Suppressor macrophage treated with lipopolysaccharide for 1 hour (primary cell): ENCODE data around the gene DNAH1.

Source experiments
- DNase-seq, 3 donors: peaks; one replicate each; pipeline ENCODE4 v3.0.0-alpha.2; 2020 to 2022

Gene DNAH1

DNA sequence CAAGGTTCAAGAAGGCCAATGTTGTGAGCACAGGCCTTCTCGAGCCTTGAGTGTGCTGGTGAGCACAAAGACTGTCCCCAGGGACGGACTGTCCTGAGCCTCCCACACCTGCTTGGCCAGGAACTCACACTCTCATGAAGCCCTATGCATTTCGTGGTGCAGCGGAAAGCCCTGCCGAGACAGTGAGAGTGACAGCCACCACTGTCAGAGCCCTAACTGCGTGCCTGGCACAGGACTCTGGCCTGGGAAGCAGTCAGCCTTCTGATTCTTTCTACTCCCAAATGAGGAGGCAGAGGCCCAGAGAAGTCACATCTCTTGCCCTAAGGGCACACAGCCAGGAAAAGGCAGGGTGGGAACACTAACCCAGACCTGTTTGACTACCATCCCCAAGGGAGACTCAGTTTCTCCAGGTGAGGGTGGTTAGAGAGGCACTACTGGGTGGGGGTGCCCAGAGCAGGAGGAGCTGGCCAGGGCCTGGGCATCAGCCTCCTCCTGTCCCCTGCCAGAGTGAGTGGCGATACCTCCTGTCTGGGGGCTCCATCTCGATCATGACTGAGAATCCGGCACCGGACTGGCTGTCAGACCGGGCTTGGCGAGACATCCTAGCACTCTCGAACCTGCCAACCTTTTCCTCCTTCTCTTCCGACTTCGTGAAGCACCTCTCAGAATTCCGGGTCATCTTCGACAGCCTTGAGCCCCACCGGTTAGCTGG lies 78.0 kb downstream of the DNAH1 start:
- DNase-seq = no peak

GRCh38 chr3:52394751-52395502 lies 78.8 kb downstream of the DNAH1 start:
- DNase-seq = no peak

- no peak for DNase-seq
Observed at GRCh38 chr3:52395503-52395865, 79.4 kb downstream of the DNAH1 start.

GRCh38 chr3:52396011-52396906 lies 80.1 kb downstream of the DNAH1 start:
- DNase-seq = no peak

DNA sequence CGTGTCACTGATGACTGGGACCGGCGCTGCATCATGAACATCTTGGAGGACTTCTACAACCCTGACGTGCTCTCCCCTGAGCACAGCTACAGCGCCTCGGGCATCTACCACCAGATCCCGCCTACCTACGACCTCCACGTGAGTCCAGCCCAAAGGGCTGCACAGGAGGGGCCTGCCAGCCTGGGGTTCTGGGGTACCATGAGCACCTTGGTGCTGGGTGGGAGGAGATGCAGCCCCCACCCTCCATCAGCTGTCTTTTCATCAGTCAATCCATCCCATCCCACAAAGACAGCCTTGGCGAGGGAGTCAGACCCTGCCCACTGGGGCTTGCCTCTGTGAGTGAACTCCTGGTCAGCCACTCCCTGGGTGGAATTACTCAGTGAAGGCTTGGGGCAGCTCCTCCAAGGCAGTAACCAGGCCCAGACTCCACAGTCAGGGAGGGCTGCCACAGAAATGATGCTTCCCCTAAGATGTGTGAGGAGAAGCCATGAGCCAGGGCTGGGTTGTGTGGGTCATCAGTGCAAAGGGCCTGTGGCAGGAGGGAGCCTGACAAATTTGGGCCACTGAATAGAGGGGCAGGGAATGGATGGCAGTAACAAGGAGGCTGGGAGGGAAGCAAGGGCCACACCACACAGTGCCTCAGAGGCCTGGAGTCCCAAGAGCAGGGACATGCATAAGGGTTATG lies 80.9 kb downstream of the DNAH1 start:
- DNase-seq = no peak

GRCh38 chr3:52397676-52398399 lies 81.7 kb downstream of the DNAH1 start:
- no peak for DNase-seq

GRCh38 chr3:52398670-52399081 lies 82.6 kb downstream of the DNAH1 start:
- DNase-seq = no peak

- DNase-seq = no peak
Observed at GRCh38 chr3:52399131-52399530, 83.0 kb downstream of the DNAH1 start.

DNA sequence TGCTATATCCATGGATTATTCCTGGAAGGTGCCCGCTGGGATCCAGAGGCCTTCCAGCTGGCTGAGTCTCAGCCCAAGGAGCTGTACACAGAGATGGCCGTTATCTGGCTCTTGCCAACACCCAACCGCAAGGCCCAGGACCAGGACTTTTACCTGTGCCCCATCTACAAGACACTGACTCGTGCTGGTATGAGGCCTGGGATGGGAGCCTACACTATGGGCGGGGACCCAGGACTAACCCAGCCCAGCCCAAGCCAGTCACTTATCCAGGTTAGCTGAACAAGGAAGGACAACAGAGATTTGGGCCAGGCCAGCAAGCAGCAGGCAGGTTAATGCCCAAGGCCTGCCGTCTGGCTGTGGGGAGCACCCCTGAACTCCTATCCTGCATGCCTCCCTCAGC lies 83.5 kb downstream of the DNAH1 start:
- DNase-seq = no peak

DNA sequence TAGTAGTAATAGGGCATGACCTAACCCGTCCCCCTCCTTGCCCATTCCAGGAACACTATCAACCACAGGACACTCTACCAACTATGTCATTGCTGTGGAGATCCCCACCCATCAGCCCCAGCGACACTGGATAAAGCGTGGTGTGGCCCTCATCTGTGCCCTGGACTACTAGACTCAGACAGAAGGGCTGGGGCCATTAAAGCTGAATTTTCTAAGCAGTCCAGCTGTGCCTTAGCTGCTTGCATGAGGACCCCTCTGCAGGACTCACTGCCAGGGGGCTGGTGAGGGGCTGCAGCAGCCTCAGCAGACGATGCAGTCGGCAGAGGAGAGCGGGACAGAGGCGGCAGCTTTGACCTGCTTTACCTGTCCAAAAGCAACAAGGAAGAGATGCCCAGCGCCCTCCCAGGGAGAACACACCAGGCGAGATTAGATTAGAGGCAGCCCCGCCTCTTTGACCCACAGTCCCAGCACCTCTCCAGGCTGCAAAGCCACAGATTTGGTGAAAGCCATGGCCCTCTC lies 84.2 kb downstream of the DNAH1 start:
- no peak for DNase-seq

DNA sequence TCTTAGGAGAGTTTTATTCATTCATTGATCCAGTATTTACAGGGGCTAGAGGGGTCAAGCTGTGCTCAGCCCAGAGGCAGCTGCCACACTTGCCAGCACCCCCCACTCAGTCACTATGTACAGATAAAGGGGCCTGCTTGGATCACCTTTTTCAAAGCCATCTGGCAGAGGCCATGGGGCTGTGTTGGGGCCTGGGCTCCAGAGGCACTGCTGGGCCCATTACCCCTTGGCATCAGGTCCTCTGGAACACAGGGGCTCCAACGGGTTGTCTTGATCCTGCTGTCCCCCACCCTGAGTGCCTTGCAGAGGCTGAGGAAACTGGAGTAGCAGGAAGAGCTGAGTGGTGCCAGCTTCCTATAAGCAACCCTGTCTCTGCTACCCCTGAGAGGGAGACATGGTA lies 84.9 kb downstream of the DNAH1 start:
- no peak for DNase-seq

DNA sequence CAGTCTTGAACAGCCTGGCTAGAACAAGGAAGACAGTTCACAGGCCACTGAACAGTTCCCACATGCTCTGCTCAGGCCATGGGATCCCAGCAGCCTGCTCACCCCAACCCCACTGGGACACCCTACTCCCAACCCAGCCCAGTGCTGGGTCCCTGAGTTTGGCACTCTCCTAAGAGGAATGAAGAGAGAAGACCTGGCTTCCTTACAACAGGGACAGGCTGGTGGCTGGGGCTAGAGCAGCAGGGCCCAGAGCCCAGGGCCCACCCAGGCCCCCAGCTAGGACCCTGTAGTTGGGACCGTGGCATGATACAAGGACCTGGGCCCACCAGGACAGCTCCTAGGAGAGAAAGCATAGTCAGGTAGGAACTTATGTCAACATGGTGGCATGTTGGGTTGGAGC lies 85.4 kb downstream of the DNAH1 start:
- no peak for DNase-seq

GRCh38 chr3:52402101-52402521 lies 86.0 kb downstream of the DNAH1 start:
- DNase-seq = no peak

- DNase-seq = no peak
Observed at GRCh38 chr3:52402706-52403270, 86.7 kb downstream of the DNAH1 start.

GRCh38 chr3:52403271-52403841 lies 87.2 kb downstream of the DNAH1 start:
- DNase-seq = no peak

GRCh38 chr3:52403955-52404354 lies 87.8 kb downstream of the DNAH1 start:
- DNase-seq = peak in 2 of 3 donors; percentile 27 to 48

- no peak for DNase-seq
Observed at GRCh38 chr3:52404391-52404790, 88.3 kb downstream of the DNAH1 start.

DNA sequence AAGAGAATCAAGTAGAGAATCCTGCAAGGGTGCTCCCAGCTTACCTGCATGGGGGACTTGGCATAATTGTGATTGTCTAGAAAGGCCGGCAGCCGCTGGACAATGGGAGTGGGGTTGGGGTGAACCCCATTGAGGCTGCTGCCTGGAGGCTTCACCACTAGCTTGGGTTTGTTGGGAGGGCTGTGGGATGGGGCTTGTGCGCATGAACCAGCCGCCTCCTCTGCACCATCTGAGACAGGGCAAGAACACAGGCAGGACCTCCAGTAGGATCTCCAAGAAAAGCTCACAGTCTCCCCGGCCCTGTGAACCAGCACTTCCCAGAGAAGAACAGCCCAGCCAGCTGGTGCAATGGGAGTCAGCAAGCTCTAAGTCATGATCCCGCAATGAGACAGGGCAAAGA lies 88.9 kb downstream of the DNAH1 start:
- no peak for DNase-seq

DNA sequence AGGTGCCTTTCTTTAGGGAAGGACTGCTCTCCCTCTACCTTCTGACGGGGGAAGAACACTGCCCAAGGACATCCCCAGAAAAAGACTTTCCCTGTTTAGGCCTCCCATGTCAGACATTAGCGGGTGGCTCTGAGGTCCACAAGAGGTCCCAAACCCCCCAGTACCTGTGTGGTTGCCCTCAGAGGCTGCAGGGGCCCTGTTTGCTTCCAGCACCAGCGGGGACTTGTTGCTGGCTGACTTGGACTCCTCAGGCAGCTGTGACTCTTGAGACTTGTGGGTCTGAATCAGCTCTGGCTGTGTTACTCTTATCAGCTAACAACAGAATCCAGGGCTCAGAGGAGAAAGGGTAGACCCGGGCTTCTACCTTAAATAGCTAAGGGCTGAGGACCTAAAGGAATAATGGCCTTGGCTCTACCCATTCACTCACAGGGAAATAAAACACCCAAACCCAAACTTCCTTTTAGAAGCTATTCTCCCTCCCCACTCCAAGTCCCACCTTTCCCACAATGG lies 89.5 kb downstream of the DNAH1 start:
- DNase-seq = no peak

GRCh38 chr3:52406231-52406661 lies 90.1 kb downstream of the DNAH1 start:
- no peak for DNase-seq
